ENCODE results near the gene RAB8B. TPM values are rescaled to one million over a fixed set of nuclear protein-coding genes. Genes with fewer than 3 reads are reported as not detected.

Gene RAB8B
- polyA plus RNA-seq, 1 donor: 23.2 TPM

GRCh38 chr15:63178034-63178433, 11.4 kb upstream of the RAB8B start:
- Histone ChIP-seq H3K4me1 (ENCODE audit: control insufficient read depth, insufficient read depth, low read length) (no peaks in the 10 kb centered on the region), H3K36me3 (ENCODE audit: control insufficient read depth, insufficient read depth, low read length) (no peaks in the 10 kb centered on the region), H3K4me3 (ENCODE audit: low read length) (no peak overlapping the region), H3K9me3 (ENCODE audit: control insufficient read depth, low read depth, low read length) (no peaks in the 10 kb centered on the region), H3K27me3 (ENCODE audit: control insufficient read depth, insufficient read depth, low read length) (no peaks in the 10 kb centered on the region), H3K27ac (ENCODE audit: low read length) (no peak overlapping the region)
- peak in 1 of 2 donors; percentile 28 for DNase-seq
- no CpG with 5 or more reads among the region's 5 CpGs for WGBS (ENCODE audit: insufficient coverage, low lambda C conversion rate)

GRCh38 chr15:63180746-63181145, 8.7 kb upstream of the RAB8B start:
- no peak overlapping the region for H3K4me3 ChIP-seq (ENCODE audit: low read length)
- no peaks in the 10 kb centered on the region for H3K36me3 ChIP-seq (ENCODE audit: control insufficient read depth, insufficient read depth, low read length)
- H3K27me3 ChIP-seq (ENCODE audit: control insufficient read depth, insufficient read depth, low read length): no peaks in the 10 kb centered on the region
- H3K9me3 ChIP-seq (ENCODE audit: control insufficient read depth, low read depth, low read length): no peaks in the 10 kb centered on the region
- DNase-seq: no peak
- WGBS (ENCODE audit: insufficient coverage, low lambda C conversion rate): 100% methylated on average over 1 of the region's 2 CpGs
- H3K4me1 ChIP-seq (ENCODE audit: control insufficient read depth, insufficient read depth, low read length): no peaks in the 10 kb centered on the region
- H3K27ac ChIP-seq (ENCODE audit: low read length): no peak overlapping the region

- H3K27ac ChIP-seq (ENCODE audit: low read length): no peak overlapping the region
- no CpG with 5 or more reads among the region's 2 CpGs for WGBS (ENCODE audit: insufficient coverage, low lambda C conversion rate)
Measured at GRCh38 chr15:63181648-63182047, 7.8 kb upstream of the RAB8B start.

GRCh38 chr15:63185206-63185605, 4.2 kb upstream of the RAB8B start:
- WGBS (ENCODE audit: insufficient coverage, low lambda C conversion rate): no CpG with 5 or more reads among the region's 2 CpGs
- Histone ChIP-seq H3K4me1 (ENCODE audit: control insufficient read depth, insufficient read depth, low read length) (no peaks in the 10 kb centered on the region), H3K4me3 (ENCODE audit: low read length) (no peak overlapping the region), H3K9me3 (ENCODE audit: control insufficient read depth, low read depth, low read length) (no peaks in the 10 kb centered on the region), H3K27ac (ENCODE audit: low read length) (no peak overlapping the region), H3K36me3 (ENCODE audit: control insufficient read depth, insufficient read depth, low read length) (no peaks in the 10 kb centered on the region), H3K27me3 (ENCODE audit: control insufficient read depth, insufficient read depth, low read length) (no peaks in the 10 kb centered on the region)
- DNase-seq: no peak

More at GRCh38 chr15:63181648-63182047, 7.8 kb upstream of the RAB8B start:
- H3K4me1 ChIP-seq (ENCODE audit: control insufficient read depth, insufficient read depth, low read length): no peaks in the 10 kb centered on the region
- H3K36me3 ChIP-seq (ENCODE audit: control insufficient read depth, insufficient read depth, low read length): no peaks in the 10 kb centered on the region
- no peak for DNase-seq
- H3K27me3 ChIP-seq (ENCODE audit: control insufficient read depth, insufficient read depth, low read length): no peaks in the 10 kb centered on the region
- no peak overlapping the region for H3K4me3 ChIP-seq (ENCODE audit: low read length)
- H3K9me3 ChIP-seq (ENCODE audit: control insufficient read depth, low read depth, low read length): no peaks in the 10 kb centered on the region

GRCh38 chr15:63186065-63186464, 3.3 kb upstream of the RAB8B start:
- Histone ChIP-seq H3K27me3 (ENCODE audit: control insufficient read depth, insufficient read depth, low read length) (no peaks in the 10 kb centered on the region), H3K4me3 (ENCODE audit: low read length) (no peak overlapping the region), H3K27ac (ENCODE audit: low read length) (no peak overlapping the region), H3K4me1 (ENCODE audit: control insufficient read depth, insufficient read depth, low read length) (no peaks in the 10 kb centered on the region), H3K9me3 (ENCODE audit: control insufficient read depth, low read depth, low read length) (no peaks in the 10 kb centered on the region), H3K36me3 (ENCODE audit: control insufficient read depth, insufficient read depth, low read length) (no peaks in the 10 kb centered on the region)
- WGBS (ENCODE audit: insufficient coverage, low lambda C conversion rate): no CpG with 5 or more reads among the region's 2 CpGs
- no peak for DNase-seq

GRCh38 chr15:63187589-63188226, 1.7 kb upstream of the RAB8B start:
- no peaks in the 10 kb centered on the region for H3K27me3 ChIP-seq (ENCODE audit: control insufficient read depth, insufficient read depth, low read length)
- no peaks in the 10 kb centered on the region for H3K9me3 ChIP-seq (ENCODE audit: control insufficient read depth, low read depth, low read length)
- H3K27ac ChIP-seq (ENCODE audit: low read length): no peak overlapping the region
- no peak overlapping the region for H3K4me3 ChIP-seq (ENCODE audit: low read length)
- DNase-seq: peak in 1 of 2 donors; percentile 70
- no peaks in the 10 kb centered on the region for H3K4me1 ChIP-seq (ENCODE audit: control insufficient read depth, insufficient read depth, low read length)
- no CpG with 5 or more reads among the region's 5 CpGs for WGBS (ENCODE audit: insufficient coverage, low lambda C conversion rate)
- no peaks in the 10 kb centered on the region for H3K36me3 ChIP-seq (ENCODE audit: control insufficient read depth, insufficient read depth, low read length)

- peak overlapping the region; percentile 24 for H3K27ac ChIP-seq (ENCODE audit: low read length)
- no peak for DNase-seq
- peak overlapping the region; percentile 53 for H3K4me3 ChIP-seq (ENCODE audit: low read length)
- H3K36me3 ChIP-seq (ENCODE audit: control insufficient read depth, insufficient read depth, low read length): no peaks in the 10 kb centered on the region
- H3K9me3 ChIP-seq (ENCODE audit: control insufficient read depth, low read depth, low read length): no peaks in the 10 kb centered on the region
- no peaks in the 10 kb centered on the region for H3K27me3 ChIP-seq (ENCODE audit: control insufficient read depth, insufficient read depth, low read length)
- H3K4me1 ChIP-seq (ENCODE audit: control insufficient read depth, insufficient read depth, low read length): no peaks in the 10 kb centered on the region
- WGBS (ENCODE audit: insufficient coverage, low lambda C conversion rate): no CpG with 5 or more reads among the region's 10 CpGs
Measured at GRCh38 chr15:63188247-63188925, 1.0 kb upstream of the RAB8B start.

GRCh38 chr15:63189941-63190768, 749 bp downstream of the RAB8B start:
- H3K4me1 ChIP-seq (ENCODE audit: control insufficient read depth, insufficient read depth, low read length): peaks cover 9% of the 10 kb centered on the region
- peak overlapping the region; percentile 82 for H3K4me3 ChIP-seq (ENCODE audit: low read length)
- no peaks in the 10 kb centered on the region for H3K36me3 ChIP-seq (ENCODE audit: control insufficient read depth, insufficient read depth, low read length)
- H3K9me3 ChIP-seq (ENCODE audit: control insufficient read depth, low read depth, low read length): no peaks in the 10 kb centered on the region
- WGBS (ENCODE audit: insufficient coverage, low lambda C conversion rate): 21% methylated on average over 4 of the region's 10 CpGs
- DNase-seq: peak in 1 of 2 donors; percentile 56
- H3K27me3 ChIP-seq (ENCODE audit: control insufficient read depth, insufficient read depth, low read length): no peaks in the 10 kb centered on the region
- H3K27ac ChIP-seq (ENCODE audit: low read length): peak overlapping the region; percentile 62

- Histone ChIP-seq H3K36me3 (ENCODE audit: control insufficient read depth, insufficient read depth, low read length) (no peaks in the 10 kb centered on the region), H3K27ac (ENCODE audit: low read length) (no peak overlapping the region), H3K9me3 (ENCODE audit: control insufficient read depth, low read depth, low read length) (no peaks in the 10 kb centered on the region), H3K4me1 (ENCODE audit: control insufficient read depth, insufficient read depth, low read length) (peaks cover 9% of the 10 kb centered on the region), H3K4me3 (ENCODE audit: low read length) (no peak overlapping the region), H3K27me3 (ENCODE audit: control insufficient read depth, insufficient read depth, low read length) (no peaks in the 10 kb centered on the region)
- WGBS (ENCODE audit: insufficient coverage, low lambda C conversion rate): 100% methylated on average over 1 of the region's 3 CpGs
- DNase-seq: no peak
Measured at GRCh38 chr15:63190769-63191649, 1.6 kb downstream of the RAB8B start.

All from large intestine (tissue), 3 donors.